ENCODE data around the gene NINJ2.

GRCh38 chr12:530308-530707 is 132.9 kb downstream of the NINJ2 start:
- TF ChIP-seq CHD2 (IDR thresholded peaks at IDR 0.05; ENCODE audit: low read length, partially characterized antibody) = no peak
- no peak for TF ChIP-seq CTCF (IDR thresholded peaks at IDR 0.05)
- no peak for TF ChIP-seq NR3C1 (IDR thresholded peaks at IDR 0.05)

Measured in A549 (cell line).